ENCODE measurements around the gene NCAM1.

DNA sequence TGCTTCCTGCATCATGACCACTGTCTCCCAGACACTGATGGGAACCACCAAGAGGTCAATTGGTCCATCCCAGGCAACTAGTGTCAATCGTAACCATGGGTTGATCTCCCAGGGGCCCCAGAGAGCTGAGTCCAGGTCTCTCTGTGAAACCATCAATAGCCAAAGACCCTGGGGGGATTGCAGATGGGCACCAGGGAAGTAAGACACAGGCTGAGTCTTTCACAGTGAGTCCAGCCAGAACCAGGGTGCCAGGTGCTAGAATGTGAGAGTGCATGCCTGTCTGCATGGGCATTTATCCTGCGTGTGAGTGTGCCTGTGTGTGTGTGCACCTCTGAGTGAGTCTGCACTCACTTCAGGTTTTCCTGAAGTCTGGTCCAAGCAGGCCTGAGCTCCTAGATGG is 307.9 kb downstream of the NCAM1 start:
- TF ChIP-seq, protein P1, sequence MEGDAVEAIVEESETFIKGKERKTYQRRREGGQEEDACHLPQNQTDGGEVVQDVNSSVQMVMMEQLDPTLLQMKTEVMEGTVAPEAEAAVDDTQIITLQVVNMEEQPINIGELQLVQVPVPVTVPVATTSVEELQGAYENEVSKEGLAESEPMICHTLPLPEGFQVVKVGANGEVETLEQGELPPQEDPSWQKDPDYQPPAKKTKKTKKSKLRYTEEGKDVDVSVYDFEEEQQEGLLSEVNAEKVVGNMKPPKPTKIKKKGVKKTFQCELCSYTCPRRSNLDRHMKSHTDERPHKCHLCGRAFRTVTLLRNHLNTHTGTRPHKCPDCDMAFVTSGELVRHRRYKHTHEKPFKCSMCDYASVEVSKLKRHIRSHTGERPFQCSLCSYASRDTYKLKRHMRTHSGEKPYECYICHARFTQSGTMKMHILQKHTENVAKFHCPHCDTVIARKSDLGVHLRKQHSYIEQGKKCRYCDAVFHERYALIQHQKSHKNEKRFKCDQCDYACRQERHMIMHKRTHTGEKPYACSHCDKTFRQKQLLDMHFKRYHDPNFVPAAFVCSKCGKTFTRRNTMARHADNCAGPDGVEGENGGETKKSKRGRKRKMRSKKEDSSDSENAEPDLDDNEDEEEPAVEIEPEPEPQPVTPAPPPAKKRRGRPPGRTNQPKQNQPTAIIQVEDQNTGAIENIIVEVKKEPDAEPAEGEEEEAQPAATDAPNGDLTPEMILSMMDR (IDR thresholded peaks at IDR 0.05) = no peak
- no peak for TF ChIP-seq POLR2A (IDR thresholded peaks at IDR 0.05)
